Adrenal gland (tissue), 5 donors: ENCODE results near the gene ATP5MG.

Source experiments
- CTCF ChIP-seq, 6 experiments: fragments of 450-650 bp in 4 of 6; fragments of 200-600 bp in 2 of 6; sonication (generic) in 1 of 6; IDR thresholded peaks; 1 replicate in 5 of 6; 2 replicates in 1 of 6; pipeline versions ENCODE4 v1.5.1 to v1.8.0; 2016 to 2021; ENCODE audit warnings: antibody characterized with exemption in 6 of 6, mild to moderate bottlenecking in 2 of 6, moderate library complexity in 1 of 6
- POLR2A ChIP-seq, 2 donors: fragments of 450-650 bp; IDR thresholded peaks; one replicate each; pipeline ENCODE4 v1.6.1; 2017; ENCODE audit warnings: antibody characterized with exemption in 2 of 2, mild to moderate bottlenecking in 2 of 2, moderate library complexity in 1 of 2
- donor health status: DM: no; HTN: no; CAD: no.

GRCh38 chr11:118430956-118431355 lies 29.6 kb downstream of the ATP5MG start:
- TF ChIP-seq CTCF (IDR thresholded peaks at IDR 0.05) (no peak), POLR2A (IDR thresholded peaks at IDR 0.05) (no peak)
